ENCODE results near the gene NFATC2IP. TPM values are rescaled to one million over a fixed set of nuclear protein-coding genes. Genes with fewer than 3 reads are reported as not detected.
A peak's percentile ranks its signal among the peaks of the same experiment; 100 is the strongest.
"Not testable (repeated sequence)": the region's sequence is repeated elsewhere in the genome, so short reads cannot be mapped to it uniquely, and the experiment has no call there.

The NFATC2IP gene
- total RNA-seq, 1 donor from 2014 or later = 58.2 TPM

DNA sequence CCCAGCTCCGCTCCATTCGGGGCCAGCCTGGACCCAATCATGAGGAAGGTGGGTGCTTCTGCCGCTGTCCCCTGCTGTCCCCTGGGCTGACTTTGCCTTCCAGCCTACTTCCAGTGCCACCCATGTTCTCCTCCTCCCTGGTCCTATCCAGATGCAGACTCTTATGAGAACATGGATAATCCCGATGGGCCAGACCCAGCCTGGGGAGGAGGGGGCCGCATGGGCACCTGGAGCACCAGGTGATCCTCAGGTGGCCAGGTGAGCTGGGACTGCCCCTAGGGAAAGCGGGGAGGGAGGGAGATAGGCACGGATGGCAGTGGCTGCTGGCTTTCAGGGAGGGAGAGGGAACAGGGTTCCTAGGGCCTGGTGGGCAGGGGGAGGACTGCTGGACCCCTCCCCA, 12.0 kb upstream of the NFATC2IP start:
- Mint-ChIP-seq H3K4me1 (no peaks in the 10 kb centered on the region), H3K36me3 (no peaks in the 10 kb centered on the region), H3K9me3 (no peaks in the 10 kb centered on the region), H3K27me3 (ENCODE audit: low read depth) (peaks cover 2% of the 10 kb centered on the region), H3K27ac (no peak overlapping the region), H3K4me3 (no peak overlapping the region)
- no peak for DNase-seq (ENCODE audit: low spot score in 2 of 2, unreplicated experiment in 2 of 2)
- TF ChIP-seq, protein P1, sequence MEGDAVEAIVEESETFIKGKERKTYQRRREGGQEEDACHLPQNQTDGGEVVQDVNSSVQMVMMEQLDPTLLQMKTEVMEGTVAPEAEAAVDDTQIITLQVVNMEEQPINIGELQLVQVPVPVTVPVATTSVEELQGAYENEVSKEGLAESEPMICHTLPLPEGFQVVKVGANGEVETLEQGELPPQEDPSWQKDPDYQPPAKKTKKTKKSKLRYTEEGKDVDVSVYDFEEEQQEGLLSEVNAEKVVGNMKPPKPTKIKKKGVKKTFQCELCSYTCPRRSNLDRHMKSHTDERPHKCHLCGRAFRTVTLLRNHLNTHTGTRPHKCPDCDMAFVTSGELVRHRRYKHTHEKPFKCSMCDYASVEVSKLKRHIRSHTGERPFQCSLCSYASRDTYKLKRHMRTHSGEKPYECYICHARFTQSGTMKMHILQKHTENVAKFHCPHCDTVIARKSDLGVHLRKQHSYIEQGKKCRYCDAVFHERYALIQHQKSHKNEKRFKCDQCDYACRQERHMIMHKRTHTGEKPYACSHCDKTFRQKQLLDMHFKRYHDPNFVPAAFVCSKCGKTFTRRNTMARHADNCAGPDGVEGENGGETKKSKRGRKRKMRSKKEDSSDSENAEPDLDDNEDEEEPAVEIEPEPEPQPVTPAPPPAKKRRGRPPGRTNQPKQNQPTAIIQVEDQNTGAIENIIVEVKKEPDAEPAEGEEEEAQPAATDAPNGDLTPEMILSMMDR (IDR thresholded peaks at IDR 0.05; ENCODE audit: unreplicated experiment) = no peak

DNA sequence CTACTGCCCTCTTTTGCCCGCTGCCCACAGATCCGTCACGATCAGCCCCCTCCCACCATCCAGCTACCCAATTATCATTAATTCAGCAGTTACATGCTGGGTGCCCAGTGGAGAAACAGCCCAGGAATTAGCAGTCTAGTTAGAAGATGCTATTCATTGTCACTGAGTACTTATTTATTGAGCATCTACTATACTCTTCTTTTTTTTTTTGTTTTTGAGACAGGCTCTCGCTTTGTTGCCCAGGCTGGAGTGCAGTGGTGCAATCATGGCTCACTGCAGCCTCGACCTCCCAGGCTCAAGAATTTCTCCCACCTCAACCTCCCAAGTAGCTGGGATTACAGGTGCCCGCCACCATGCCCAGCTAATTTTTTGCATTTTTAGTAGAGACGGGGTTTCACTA, 10.9 kb upstream of the NFATC2IP start:
- H3K27me3 Mint-ChIP-seq (ENCODE audit: low read depth); H3K4me1 Mint-ChIP-seq; DNase-seq (ENCODE audit: low spot score in 2 of 2, unreplicated experiment in 2 of 2); H3K4me3 Mint-ChIP-seq; H3K9me3 Mint-ChIP-seq; H3K36me3 Mint-ChIP-seq; H3K27ac Mint-ChIP-seq: not testable (repeated sequence)

DNA sequence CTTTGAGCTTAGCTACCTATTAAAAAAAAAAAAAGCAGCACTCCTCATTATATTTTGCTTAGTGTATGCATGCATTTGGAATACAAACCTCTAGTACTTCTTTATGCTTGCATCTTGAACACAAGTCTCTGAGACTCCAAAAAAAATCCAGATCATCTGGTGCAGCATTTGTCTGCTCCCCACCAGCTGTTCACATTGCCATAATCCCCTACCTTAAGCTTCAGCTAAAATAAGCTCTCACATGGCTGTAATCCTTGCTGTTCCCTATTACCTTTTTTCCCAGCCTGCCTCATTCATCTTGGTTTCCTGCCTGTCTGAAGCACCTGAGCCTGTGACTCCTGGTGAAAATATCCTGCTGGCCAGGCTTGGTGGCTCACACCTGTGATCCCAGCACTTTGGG, 7.5 kb upstream of the NFATC2IP start:
- TF ChIP-seq, protein P1 (IDR thresholded peaks at IDR 0.05; ENCODE audit: unreplicated experiment) = no peak
- Mint-ChIP-seq H3K4me3 (no peak overlapping the region), H3K27ac (no peak overlapping the region), H3K27me3 (ENCODE audit: low read depth) (peaks cover 5% of the 10 kb centered on the region), H3K36me3 (no peaks in the 10 kb centered on the region), H3K9me3 (no peaks in the 10 kb centered on the region), H3K4me1 (peaks cover 7% of the 10 kb centered on the region)
- no peak for DNase-seq (ENCODE audit: low spot score in 2 of 2, unreplicated experiment in 2 of 2)

GRCh38 chr16:28946681-28947080, 4.1 kb upstream of the NFATC2IP start:
- TF ChIP-seq, protein P1 (IDR thresholded peaks at IDR 0.05; ENCODE audit: unreplicated experiment) = no peak
- no peaks in the 10 kb centered on the region for H3K36me3 Mint-ChIP-seq
- H3K9me3 Mint-ChIP-seq = no peaks in the 10 kb centered on the region
- H3K4me1 Mint-ChIP-seq = peaks cover 15% of the 10 kb centered on the region
- no peak overlapping the region for H3K4me3 Mint-ChIP-seq
- DNase-seq (ENCODE audit: low spot score in 2 of 2, unreplicated experiment in 2 of 2) = no peak
- peaks cover 4% of the 10 kb centered on the region for H3K27me3 Mint-ChIP-seq (ENCODE audit: low read depth)
- H3K27ac Mint-ChIP-seq = no peak overlapping the region

DNA sequence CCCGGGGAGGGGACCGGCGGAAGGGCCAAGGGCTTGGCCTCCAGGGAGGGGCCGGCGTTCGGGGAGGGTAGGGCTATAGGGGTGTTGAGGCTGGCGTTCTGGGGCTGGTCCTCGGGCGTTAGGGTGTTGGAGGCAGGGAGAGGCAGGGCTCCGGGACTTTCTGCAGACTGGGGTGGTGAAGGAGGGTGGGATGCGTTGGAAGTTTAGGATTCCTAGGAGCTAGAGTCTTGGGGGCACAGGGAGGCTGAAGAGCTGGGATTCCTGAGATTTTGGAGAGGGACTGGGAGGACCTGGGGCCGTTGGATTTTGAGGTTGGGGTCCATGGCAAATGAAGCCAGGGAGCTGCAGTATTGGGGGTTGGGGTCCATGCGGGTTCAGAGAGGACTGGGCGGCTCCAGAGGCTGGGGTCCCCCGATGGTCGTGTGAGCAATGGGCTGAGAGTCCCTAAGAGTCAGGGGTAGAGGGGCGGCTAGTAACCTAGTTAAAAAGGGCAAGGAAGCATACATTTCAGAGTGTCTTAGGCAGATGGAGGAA, 740 bp downstream of the NFATC2IP start:
- Mint-ChIP-seq H3K4me1 (peaks cover 16% of the 10 kb centered on the region), H3K27me3 (ENCODE audit: low read depth) (peaks cover 4% of the 10 kb centered on the region), H3K27ac (peak overlapping the region; percentile 82), H3K4me3 (peak overlapping the region; percentile 92), H3K36me3 (peaks cover 9% of the 10 kb centered on the region), H3K9me3 (no peaks in the 10 kb centered on the region)
- TF ChIP-seq, protein P1 (IDR thresholded peaks at IDR 0.05; ENCODE audit: unreplicated experiment) = no peak
- DNase-seq (ENCODE audit: low spot score in 2 of 2, unreplicated experiment in 2 of 2) = peak in 1 of 2 experiments; percentile 63

DNA sequence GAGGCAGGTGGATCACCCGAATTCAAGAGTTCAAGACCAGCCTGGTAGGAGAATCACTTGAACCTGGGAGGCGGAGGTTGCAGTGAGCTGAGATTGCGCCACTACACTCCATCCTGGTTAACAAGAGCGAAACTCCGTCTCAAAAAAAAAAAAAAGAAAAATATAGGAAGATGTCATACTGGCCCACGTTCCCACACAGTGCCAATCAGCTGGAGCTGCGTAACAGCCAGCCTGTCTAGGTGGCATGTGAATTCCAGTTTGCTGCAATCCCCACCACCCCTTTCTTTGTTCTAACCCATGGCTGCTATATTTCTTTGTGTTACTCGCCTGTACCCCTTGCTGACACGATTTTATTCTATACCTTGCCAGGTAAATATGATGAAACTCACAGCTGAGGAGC, 7.5 kb downstream of the NFATC2IP start:
- TF ChIP-seq, protein P1 (IDR thresholded peaks at IDR 0.05; ENCODE audit: unreplicated experiment) = no peak
- Mint-ChIP-seq H3K27ac (no peak overlapping the region), H3K36me3 (peaks cover 29% of the 10 kb centered on the region), H3K4me1 (no peaks in the 10 kb centered on the region), H3K9me3 (no peaks in the 10 kb centered on the region), H3K4me3 (no peak overlapping the region), H3K27me3 (ENCODE audit: low read depth) (no peaks in the 10 kb centered on the region)
- no peak for DNase-seq (ENCODE audit: low spot score in 2 of 2, unreplicated experiment in 2 of 2)
